ENCODE data around the gene LRRC3C.

Gene LRRC3C

GRCh38 chr17:39979016-39979670 is 51.6 kb downstream of the LRRC3C start:
- DNase-seq (ENCODE audit: low read depth): peak; percentile 71
- no peak overlapping the region for H3K4me3 ChIP-seq (replicated peaks; ENCODE audit: low read depth, low read length)
- no peak for TF ChIP-seq CTCF (IDR thresholded peaks at IDR 0.05; ENCODE audit: low read length, missing control alignments)

DNA sequence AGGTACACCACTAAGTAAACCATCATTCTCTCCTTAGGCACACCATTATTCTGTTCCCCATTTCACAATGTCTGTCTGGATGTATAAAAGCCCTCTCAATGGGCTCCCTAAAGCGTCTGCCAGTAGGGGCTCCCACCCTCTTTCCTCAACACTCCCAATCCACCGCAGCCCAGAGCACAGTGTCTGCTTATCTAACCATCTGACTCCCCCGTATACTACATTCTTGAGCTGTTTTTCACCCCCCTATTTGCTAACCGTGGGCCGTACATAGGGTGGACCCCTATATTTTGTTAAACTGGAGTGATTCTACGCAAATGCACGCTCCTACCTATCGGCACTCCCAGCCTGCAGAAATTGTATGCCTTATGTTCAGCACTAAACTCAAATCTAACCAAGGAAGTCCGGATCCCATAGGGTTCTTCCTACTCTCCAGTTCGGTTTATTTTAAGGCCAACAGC is 52.4 kb downstream of the LRRC3C start:
- TF ChIP-seq CTCF (IDR thresholded peaks at IDR 0.05; ENCODE audit: low read length, missing control alignments): peak; percentile 26
- DNase-seq (ENCODE audit: low read depth): no peak
- H3K4me3 ChIP-seq (replicated peaks; ENCODE audit: low read depth, low read length): peak overlapping the region; percentile 98

GRCh38 chr17:39980351-39981206 is 53.0 kb downstream of the LRRC3C start, which contains the start of gene PSMD3:
Gene PSMD3 (plus strand): TSS chr17:39980807. CDS start chr17:39980971, 164 bp downstream.
- peak within 1 kb of the TSS; percentile 98 for H3K4me3 ChIP-seq (replicated peaks; ENCODE audit: low read depth, low read length)
- TF ChIP-seq CTCF (IDR thresholded peaks at IDR 0.05; ENCODE audit: low read length, missing control alignments): peak; percentile 78

GRCh38 chr17:39981207-39981741 is 53.7 kb downstream of the LRRC3C start:
- no peak for TF ChIP-seq CTCF (IDR thresholded peaks at IDR 0.05; ENCODE audit: low read length, missing control alignments)
- H3K4me3 ChIP-seq (replicated peaks; ENCODE audit: low read depth, low read length): peak overlapping the region; percentile 98
- DNase-seq (ENCODE audit: low read depth): no peak

More at GRCh38 chr17:39980351-39981206, 53.0 kb downstream of the LRRC3C start, which contains the start of gene PSMD3:
- DNase-seq (ENCODE audit: low read depth): peak; percentile 100

GRCh38 chr17:39981766-39982375 is 54.3 kb downstream of the LRRC3C start:
- DNase-seq (ENCODE audit: low read depth): no peak
- TF ChIP-seq CTCF (IDR thresholded peaks at IDR 0.05; ENCODE audit: low read length, missing control alignments): no peak
- peak overlapping the region; percentile 98 for H3K4me3 ChIP-seq (replicated peaks; ENCODE audit: low read depth, low read length)

DNA sequence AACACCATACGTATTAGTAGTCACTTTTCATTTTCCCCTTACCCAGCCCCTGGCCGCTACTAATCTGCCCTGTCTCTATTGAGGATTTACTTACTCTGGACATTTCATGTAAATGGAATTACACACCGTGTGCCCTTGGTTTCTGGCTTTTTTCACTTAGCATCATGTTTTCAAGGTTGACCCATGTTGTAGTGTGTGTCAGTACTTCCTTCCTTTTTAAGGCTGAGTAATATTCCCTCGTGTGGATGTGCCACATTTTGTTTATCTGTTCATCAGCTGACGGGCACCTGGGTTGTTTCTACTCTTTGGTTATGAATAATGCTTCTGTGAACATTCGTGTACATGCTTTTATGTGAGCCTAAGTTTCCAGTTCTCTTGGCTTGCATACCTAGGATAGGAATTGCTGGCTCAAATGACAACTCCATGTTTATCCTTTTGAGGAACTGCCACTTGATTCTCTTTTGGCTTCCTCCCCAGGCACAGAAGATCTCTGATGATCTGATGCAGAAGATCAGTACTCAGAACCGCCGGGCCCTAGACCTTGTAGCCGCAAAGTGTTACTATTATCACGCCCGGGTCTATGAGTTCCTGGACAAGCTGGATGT is 60.8 kb downstream of the LRRC3C start:
- DNase-seq (ENCODE audit: low read depth): no peak

More for the DNA sequence above, 60.8 kb downstream of the LRRC3C start:
- H3K4me3 ChIP-seq (replicated peaks; ENCODE audit: low read depth, low read length): no peak overlapping the region
- no peak for TF ChIP-seq CTCF (IDR thresholded peaks at IDR 0.05; ENCODE audit: low read length, missing control alignments)
